Neural cell (in vitro differentiated cells): ENCODE results near the gene CFTR. TPM values are rescaled to one million over a fixed set of nuclear protein-coding genes. Genes with fewer than 3 reads are reported as not detected.

ENCODE experiments used
- H2AFZ ChIP-seq: fragments of 200-600, 300-800 bp; sonication (generic), shearing (Covaris generic); 2 replicates; pipeline ENCODE4 v1.6.0; 2014; ENCODE audit warnings: low read depth, mild to moderate bottlenecking, antibody characterized with exemption, low read length, moderate library complexity
- H3F3A ChIP-seq: fragments of 200-600 bp; shearing (Covaris generic); 2 replicates; pipeline ENCODE4 v1.6.1; 2016; ENCODE audit warnings: mild to moderate bottlenecking, moderate library complexity, mixed read lengths, antibody characterized with exemption, low read length; ENCODE audit not compliant: insufficient read depth, poor library complexity, severe bottlenecking
- H3K27ac ChIP-seq: fragments of 200-600, 300-800 bp; sonication (generic), shearing (Covaris generic); 2 replicates; pipeline ENCODE4 v1.5.1; 2014; ENCODE audit warnings: mild to moderate bottlenecking, low read length, moderate library complexity
- H3K27me3 ChIP-seq: fragments of 300-800, 200-600 bp; sonication (generic), shearing (Covaris generic); 2 replicates; pipeline ENCODE4 v1.6.0; 2014; ENCODE audit warnings: mild to moderate bottlenecking, low read depth, low read length, moderate library complexity; ENCODE audit not compliant: insufficient read depth
- H3K36me3 ChIP-seq: fragments of 300-800, 200-600 bp; sonication (generic), shearing (Covaris generic); 2 replicates; pipeline ENCODE4 v1.5.1; 2014; ENCODE audit warnings: mild to moderate bottlenecking, antibody characterized with exemption, low read length, moderate library complexity; ENCODE audit not compliant: insufficient read depth
- H3K4me2 ChIP-seq: fragments of 300-800, 200-600 bp; sonication (generic), shearing (Covaris generic); 2 replicates; pipeline ENCODE4 v1.6.0; 2014; ENCODE audit warnings: mild to moderate bottlenecking, low read length
- H3K4me3 ChIP-seq: fragments of 300-800, 200-600 bp; sonication (generic), shearing (Covaris generic); 2 replicates; pipeline ENCODE4 v1.5.1; 2014; ENCODE audit warnings: mild to moderate bottlenecking, low read length, moderate library complexity
- H3K79me2 ChIP-seq: fragments of 200-600 bp; shearing (Covaris generic); replicated peaks from 2 replicates; pipeline ENCODE4 v1.6.0; 2014; ENCODE audit warnings: mild to moderate bottlenecking, low read length, moderate library complexity; ENCODE audit not compliant: insufficient read depth
- H3K9ac ChIP-seq: fragments of 300-800, 200-600 bp; sonication (generic), shearing (Covaris generic); 2 replicates; pipeline ENCODE4 v1.6.1; 2016; ENCODE audit warnings: mild to moderate bottlenecking, low read length, mixed read lengths
- H3K9me2 ChIP-seq: fragments of 200-600 bp; shearing (Covaris generic); 2 replicates; pipeline ENCODE4 v1.6.1; 2016; ENCODE audit warnings: mild to moderate bottlenecking, low read length, mixed read lengths; ENCODE audit not compliant: insufficient read depth
- H3K9me3 ChIP-seq: fragments of 200-600, 300-800 bp; sonication (generic), shearing (Covaris generic); 2 replicates; pipeline ENCODE4 v1.6.1; 2016; ENCODE audit warnings: mild to moderate bottlenecking, mixed run types, low read length, moderate library complexity, mixed read lengths
- H4K20me1 ChIP-seq: fragments of 200-600 bp; shearing (Covaris generic); 2 replicates; pipeline ENCODE4 v1.6.1; 2016; ENCODE audit warnings: mild to moderate bottlenecking, mixed run types; ENCODE audit not compliant: insufficient read depth
- CTCF ChIP-seq: fragments of 450-650 bp; IDR thresholded peaks from 2 replicates; pipeline ENCODE4 v1.5.1; 2014; ENCODE audit warnings: antibody characterized with exemption, mild to moderate bottlenecking, moderate library complexity; ENCODE audit not compliant: poor library complexity, severe bottlenecking
- EP300 ChIP-seq: fragments of 450-650 bp; conservative IDR thresholded peaks from 2 replicates; pipeline ENCODE4 v1.6.1; 2014; ENCODE audit warnings: antibody characterized with exemption, mild to moderate bottlenecking, moderate library complexity; ENCODE audit not compliant: poor library complexity, severe bottlenecking
- EZH2 ChIP-seq: fragments of 200-600, 300-800 bp; shearing (Covaris generic), sonication (generic); IDR thresholded peaks from 2 replicates; pipeline ENCODE4 v1.6.1; 2014; ENCODE audit warnings: antibody characterized with exemption, low read length, borderline replicate concordance, mild to moderate bottlenecking; ENCODE audit not compliant: insufficient read depth, poor library complexity, severe bottlenecking
- MXI1 ChIP-seq: fragments of 450-650 bp; conservative IDR thresholded peaks from 2 replicates; pipeline ENCODE4 v1.6.1; 2014; ENCODE audit warnings: antibody characterized with exemption, mild to moderate bottlenecking; ENCODE audit not compliant: poor library complexity, severe bottlenecking
- POLR2AphosphoS5 ChIP-seq: IDR thresholded peaks from 2 replicates; pipeline ENCODE4 v1.6.1; 2012
- RAD21 ChIP-seq: fragments of 450-650 bp; conservative IDR thresholded peaks from 2 replicates; pipeline ENCODE4 v1.6.1; 2014; ENCODE audit warnings: antibody characterized with exemption, mild to moderate bottlenecking, moderate library complexity
- REST ChIP-seq: IDR thresholded peaks from 2 replicates; pipeline ENCODE4 v1.6.1; 2012; ENCODE audit warnings: borderline replicate concordance
- SMC3 ChIP-seq: fragments of 450-650 bp; conservative IDR thresholded peaks from 2 replicates; pipeline ENCODE4 v1.6.1; 2014; ENCODE audit warnings: antibody characterized with exemption, mild to moderate bottlenecking, moderate library complexity; ENCODE audit not compliant: poor library complexity
- TAF1 ChIP-seq: IDR thresholded peaks from 2 replicates; pipeline ENCODE4 v1.6.1; 2012; ENCODE audit warnings: low read depth
- polyA plus RNA-seq: library from polyadenylated mRNA; depleted of rRNA; stranded (reverse); fragments of >200 nt; gene quantifications from 2 replicates; pipeline ENCODE4 v1.2.3, GENCODE V29; 2014

Gene CFTR
- polyA plus RNA-seq, 1 donor from 2014 or later: not detected

- no peak overlapping the region for H3K4me2 ChIP-seq
- TF ChIP-seq REST (no peak), EP300 (no peak), EZH2 (no peak), POLR2AphosphoS5 (no peak), RAD21 (no peak), SMC3 (no peak), CTCF (no peak), TAF1 (no peak), MXI1 (no peak)
- no peaks in the 10 kb centered on the region for H3K36me3 ChIP-seq
- H4K20me1 ChIP-seq: no peaks in the 10 kb centered on the region
- H3F3A ChIP-seq: no peaks in the 10 kb centered on the region
- no peaks in the 10 kb centered on the region for H3K79me2 ChIP-seq
- H2AFZ ChIP-seq: no peak overlapping the region
- no peak overlapping the region for H3K9ac ChIP-seq
- no peak overlapping the region for H3K4me3 ChIP-seq
- no peaks in the 10 kb centered on the region for H3K9me3 ChIP-seq
- H3K27me3 ChIP-seq: no peaks in the 10 kb centered on the region
- no peaks in the 10 kb centered on the region for H3K9me2 ChIP-seq
- H3K27ac ChIP-seq: no peak overlapping the region
Observed at GRCh38 chr7:117666689-117667088, 186.9 kb downstream of the CFTR start.

GRCh38 chr7:117667456-117667855 is 187.6 kb downstream of the CFTR start:
- Histone ChIP-seq H4K20me1 (no peaks in the 10 kb centered on the region), H3K36me3 (no peaks in the 10 kb centered on the region), H3K9me2 (no peaks in the 10 kb centered on the region), H3K9me3 (no peaks in the 10 kb centered on the region), H2AFZ (no peak overlapping the region), H3F3A (no peaks in the 10 kb centered on the region), H3K27ac (no peak overlapping the region), H3K79me2 (no peaks in the 10 kb centered on the region), H3K9ac (no peak overlapping the region), H3K4me2 (no peak overlapping the region), H3K4me3 (no peak overlapping the region), H3K27me3 (no peaks in the 10 kb centered on the region)
- no peak for TF ChIP-seq POLR2AphosphoS5
- no peak for TF ChIP-seq TAF1

- Histone ChIP-seq H3K9ac (no peak overlapping the region), H3K36me3 (no peaks in the 10 kb centered on the region), H3K9me2 (no peaks in the 10 kb centered on the region), H3F3A (no peaks in the 10 kb centered on the region), H3K27me3 (no peaks in the 10 kb centered on the region), H3K27ac (no peak overlapping the region), H3K9me3 (no peaks in the 10 kb centered on the region), H3K4me2 (no peak overlapping the region), H3K79me2 (no peaks in the 10 kb centered on the region), H4K20me1 (no peaks in the 10 kb centered on the region), H3K4me3 (no peak overlapping the region), H2AFZ (no peak overlapping the region)
- TF ChIP-seq MXI1 (no peak), EZH2 (no peak), RAD21 (no peak), TAF1 (no peak), EP300 (no peak), POLR2AphosphoS5 (no peak), SMC3 (no peak), CTCF (no peak), REST (no peak)
Observed at GRCh38 chr7:117669818-117670217, 190.0 kb downstream of the CFTR start.
